H54 (cell line): ENCODE data around the gene OVOL1.

Experiments
- DNase-seq: peaks from one replicate; pipeline ENCODE4 v3.0.0; 2011; ENCODE audit warnings: low spot score, mixed read lengths; ENCODE audit not compliant: insufficient read length
- FAIRE-seq: peaks from 3 replicates; lab custom pipeline; 2011; peaks lifted over from hg19 to GRCh38; lab: Jason Lieb, UNC
- POLR2A ChIP-seq: IDR thresholded peaks from 2 replicates; pipeline ENCODE4 v1.6.1; 2011; ENCODE audit warnings: low read depth, mild to moderate bottlenecking, low read length

Gene OVOL1

GRCh38 chr11:65781152-65781961, 5.5 kb upstream of the OVOL1 start:
- DNase-seq, result no peak
- FAIRE-seq, result no peak
- TF ChIP-seq POLR2A, result no peak

GRCh38 chr11:65781962-65782815, 4.7 kb upstream of the OVOL1 start:
- no peak for TF ChIP-seq POLR2A
- FAIRE-seq, result no peak

GRCh38 chr11:65782816-65783228, 4.0 kb upstream of the OVOL1 start:
- DNase-seq, result no peak
- TF ChIP-seq POLR2A, result no peak
- no peak for FAIRE-seq

More at GRCh38 chr11:65781962-65782815, 4.7 kb upstream of the OVOL1 start:
- DNase-seq, result no peak

GRCh38 chr11:65785319-65786007, 1.4 kb upstream of the OVOL1 start:
- FAIRE-seq, result no peak
- TF ChIP-seq POLR2A, result no peak

GRCh38 chr11:65786008-65786785, 666 bp upstream of the OVOL1 start:
- FAIRE-seq, result no peak
- TF ChIP-seq POLR2A, result no peak

More at GRCh38 chr11:65785319-65786007, 1.4 kb upstream of the OVOL1 start:
- DNase-seq, result no peak

GRCh38 chr11:65787649-65788622, 1.1 kb downstream of the OVOL1 start:
- FAIRE-seq (no peak), DNase-seq (no peak)
- no peak for TF ChIP-seq POLR2A

More at GRCh38 chr11:65786008-65786785, 666 bp upstream of the OVOL1 start:
- DNase-seq, result no peak

- no peak for TF ChIP-seq POLR2A
- DNase-seq (no peak), FAIRE-seq (no peak)
Measured at GRCh38 chr11:65788821-65789220, 2.0 kb downstream of the OVOL1 start.

- TF ChIP-seq POLR2A, result no peak
- no peak for DNase-seq
- no peak for FAIRE-seq
Measured at GRCh38 chr11:65789230-65790103, 2.6 kb downstream of the OVOL1 start.

- FAIRE-seq (no peak), DNase-seq (no peak)
- no peak for TF ChIP-seq POLR2A
Measured at GRCh38 chr11:65790104-65790901, 3.4 kb downstream of the OVOL1 start.

- no peak for FAIRE-seq
- DNase-seq, result no peak
Measured at GRCh38 chr11:65790902-65791650, 4.2 kb downstream of the OVOL1 start.

More at GRCh38 chr11:65790902-65791650, 4.2 kb downstream of the OVOL1 start:
- TF ChIP-seq POLR2A, result no peak
